Keratinocyte (primary cell): ENCODE measurements around the gene DRG2. TPM values are rescaled to one million over a fixed set of nuclear protein-coding genes. Genes with fewer than 3 reads are reported as not detected.

Source experiments
- DNase-seq: peaks from one replicate; pipeline ENCODE4 v3.0.0-alpha.2; 2011; ENCODE audit warnings: low read depth, missing footprints, low spot score
- FAIRE-seq: peaks from 2 replicates; lab custom pipeline; 2011; peaks lifted over from hg19 to GRCh38; lab: Jason Lieb, UNC
- H2AFZ ChIP-seq: 2 replicates; pipeline ENCODE4 v1.6.0; 2012; ENCODE audit warnings: low read length, control low read depth, inconsistent platforms; ENCODE audit not compliant: control insufficient read depth
- H3K27ac ChIP-seq: 2 replicates; pipeline ENCODE4 v1.5.1; 2011; ENCODE audit warnings: low read length; ENCODE audit not compliant: control insufficient read depth, insufficient read depth
- H3K27me3 ChIP-seq: 3 replicates; pipeline ENCODE4 v1.6.0; 2011; ENCODE audit warnings: low read length; ENCODE audit not compliant: control insufficient read depth, insufficient read depth; ENCODE audit errors: extremely low read depth
- H3K36me3 ChIP-seq, 2 experiments: 2 replicates in 1 of 2; 3 replicates in 1 of 2; pipeline ENCODE4 v1.5.1; 2011; ENCODE audit warnings: low read length in 2 of 2, mild to moderate bottlenecking in 1 of 2; ENCODE audit not compliant: control insufficient read depth in 2 of 2, insufficient read depth in 2 of 2; ENCODE audit errors: extremely low read depth in 1 of 2
- H3K4me1 ChIP-seq: 3 replicates; pipeline ENCODE4 v1.5.1; 2011; ENCODE audit warnings: low read length; ENCODE audit not compliant: control insufficient read depth, insufficient read depth; ENCODE audit errors: extremely low read depth
- H3K4me2 ChIP-seq: 3 replicates; pipeline ENCODE4 v1.6.0; 2011; ENCODE audit warnings: low read depth, low read length; ENCODE audit not compliant: control insufficient read depth, insufficient read depth; ENCODE audit errors: extremely low read depth
- H3K4me3 ChIP-seq, 3 experiments: fragments of 200-600 bp in 1 of 3; sonication (generic) in 1 of 3; 2 replicates in 2 of 3; 3 replicates in 1 of 3; pipeline ENCODE4 v1.5.1; 2011 to 2016; ENCODE audit warnings: low read length in 3 of 3, mild to moderate bottlenecking in 3 of 3, control low read depth in 2 of 3, inconsistent platforms in 1 of 3, low read depth in 1 of 3, mixed read lengths in 1 of 3, mixed run types in 1 of 3, moderate library complexity in 1 of 3; ENCODE audit not compliant: control insufficient read depth in 2 of 3, insufficient read depth in 2 of 3; ENCODE audit errors: extremely low read depth in 1 of 3
- H3K79me2 ChIP-seq: 2 replicates; pipeline ENCODE4 v1.6.0; 2012; ENCODE audit warnings: low read length; ENCODE audit not compliant: control insufficient read depth, insufficient read depth
- H3K9ac ChIP-seq: 3 replicates; pipeline ENCODE4 v1.6.0; 2011; ENCODE audit warnings: low read length; ENCODE audit not compliant: control insufficient read depth, insufficient read depth; ENCODE audit errors: extremely low read depth
- H3K9me1 ChIP-seq: 3 replicates; pipeline ENCODE4 v1.6.0; 2011; ENCODE audit warnings: low read length; ENCODE audit not compliant: control insufficient read depth, insufficient read depth; ENCODE audit errors: extremely low read depth
- H3K9me3 ChIP-seq: 2 replicates; pipeline ENCODE4 v1.5.1; 2012; ENCODE audit warnings: low read depth, low read length; ENCODE audit not compliant: control insufficient read depth
- H4K20me1 ChIP-seq: 3 replicates; pipeline ENCODE4 v1.6.0; 2011; ENCODE audit warnings: low read length; ENCODE audit not compliant: control insufficient read depth, insufficient read depth; ENCODE audit errors: extremely low read depth
- CTCF ChIP-seq, 3 experiments: IDR thresholded peaks in 1 of 3; conservative IDR thresholded peaks in 1 of 3; optimal IDR thresholded peaks in 1 of 3; 2 replicates in 2 of 3; 3 replicates in 1 of 3; pipeline versions ENCODE3 to v1.5.1; 2011; ENCODE audit warnings: low read length in 3 of 3, mild to moderate bottlenecking in 3 of 3, moderate library complexity in 2 of 3, control low read depth in 1 of 3, inconsistent platforms in 1 of 3; ENCODE audit not compliant: insufficient read depth in 2 of 3; ENCODE audit errors: extremely low read depth in 1 of 3
- EZH2 ChIP-seq: IDR thresholded peaks from one replicate; pipeline ENCODE4 v1.6.1; 2012; ENCODE audit warnings: inconsistent platforms, mild to moderate bottlenecking, low read length, moderate library complexity
- dilution Hi-C: fragments of 300-500 bp; cut with MboI; formaldehyde crosslinking; loops from one replicate; pipeline ENCODE4 v1.7.0; 2020; ENCODE audit warnings: low sequenced_read_pairs; ENCODE audit not compliant: extremely low pct_ligation_motif_present
- polyA plus RNA-seq, 5 experiments: library from polyadenylated mRNA; depleted of rRNA in 3 of 5; stranded (reverse) in 3 of 5; stranded (forward) in 1 of 5; unstranded in 1 of 5; fragments of >200 nt; gene quantifications; 1 replicate in 1 of 5; 2 replicates in 3 of 5; 3 replicates in 1 of 5; pipeline versions ENCODE4 v1.2.1 to v1.2.3, GENCODE V29; 2011 to 2012; ENCODE audit warnings: missing spikeins in 2 of 5, low read depth in 1 of 5, low replicate concordance in 1 of 5

DRG2 gene
- polyA plus RNA-seq, 1 donor (not counting 4 experiments of a cell fraction or from before 2014, with no cell fraction given): 36.4 TPM

- peak; percentile 61 for FAIRE-seq
- H3K4me2 ChIP-seq: peak overlapping the region; percentile 80
- peaks cover 76% of the 10 kb centered on the region for H3K79me2 ChIP-seq
Measured at GRCh38 chr17:18040261-18040858, 47.4 kb upstream of the DRG2 start.

GRCh38 chr17:18041776-18042175 is 46.0 kb upstream of the DRG2 start:
- Histone ChIP-seq H3K9ac (no peak overlapping the region), H3K4me1 (peaks cover 37% of the 10 kb centered on the region), H3K27ac (peak overlapping the region; percentile 32), H3K9me3 (no peaks in the 10 kb centered on the region), H4K20me1 (no peaks in the 10 kb centered on the region), H3K4me2 (peak overlapping the region; percentile 80), H3K27me3 (no peaks in the 10 kb centered on the region), H2AFZ (no peak overlapping the region), H3K36me3 (peaks cover 12 to 24% of the 10 kb centered on the region in 2 experiments), H3K4me3 (peak overlapping the region in 1 of 3 experiments; percentile 25), H3K9me1 (no peaks in the 10 kb centered on the region), H3K79me2 (peaks cover 66% of the 10 kb centered on the region)
- TF ChIP-seq EZH2 (no peak), CTCF (optimal IDR thresholded peaks at IDR 0.05 in 1 of 3, IDR thresholded peaks at IDR 0.05 in 1 of 3, conservative IDR thresholded peaks at IDR 0.05 in 1 of 3; ENCODE audit: extremely low read depth in 1 of 3, insufficient read depth in 2 of 3, low read length in 3 of 3) (no peak)
- FAIRE-seq: peak; percentile 74
- dilution Hi-C loops: no loop called here
- DNase-seq: no peak

More at GRCh38 chr17:18040261-18040858, 47.4 kb upstream of the DRG2 start:
- Histone ChIP-seq H3K27me3 (no peaks in the 10 kb centered on the region), H3K27ac (peak overlapping the region; percentile 83), H4K20me1 (no peaks in the 10 kb centered on the region), H2AFZ (peak overlapping the region; percentile 50), H3K36me3 (peaks cover 9 to 16% of the 10 kb centered on the region in 2 experiments), H3K9me1 (no peaks in the 10 kb centered on the region), H3K9me3 (no peaks in the 10 kb centered on the region), H3K4me1 (peaks cover 37% of the 10 kb centered on the region), H3K9ac (peak overlapping the region; percentile 87), H3K4me3 (peak overlapping the region; percentile 49 to 89 (median 86))
- no peak for DNase-seq
- dilution Hi-C loops: no loop called here
- TF ChIP-seq EZH2 (no peak), CTCF (optimal IDR thresholded peaks at IDR 0.05 in 1 of 3, IDR thresholded peaks at IDR 0.05 in 1 of 3, conservative IDR thresholded peaks at IDR 0.05 in 1 of 3; ENCODE audit: extremely low read depth in 1 of 3, insufficient read depth in 2 of 3, low read length in 3 of 3) (no peak)
